B cell (primary cell): ENCODE data around the gene PPP1R14C. TPM values are rescaled to one million over a fixed set of nuclear protein-coding genes. Genes with fewer than 3 reads are reported as not detected.

ENCODE experiments used
- ATAC-seq: fragments of 200-7000 bp; cut with Tn5 transposase; one replicate; pipeline ENCODE4 v1.10.0; 2021; ENCODE audit warnings: low read depth, mild to moderate bottlenecking, moderate number of reproducible peaks, moderate library complexity
- CTCF ChIA-PET: fragments of 350-600 bp; sonication (Branson Sonifier 250); formaldehyde crosslinking; loops from one replicate; lab custom pipeline; 2021; ENCODE audit warnings: antibody characterized with exemption, inconsistent platforms; lab: Charles Lee
- POLR2A ChIA-PET: fragments of 350-600 bp; sonication (Branson Sonifier 250); formaldehyde crosslinking; loops from one replicate; lab custom pipeline; 2021; ENCODE audit warnings: antibody characterized with exemption; lab: Charles Lee
- DNase-seq: peaks from one replicate; pipeline ENCODE4 v3.0.0; 2013
- H2AFZ ChIP-seq: 2 replicates; pipeline ENCODE4 v1.6.1; 2012; ENCODE audit warnings: mild to moderate bottlenecking, low read depth, low read length; ENCODE audit not compliant: insufficient read depth, poor library complexity, severe bottlenecking
- H3K27ac ChIP-seq, 2 donors: 1 replicate in 1 of 2; 2 replicates in 1 of 2; pipeline ENCODE4 v1.5.1; 2012 to 2013; ENCODE audit warnings: low read length in 2 of 2, mild to moderate bottlenecking in 2 of 2, moderate library complexity in 1 of 2
- H3K27me3 ChIP-seq, 4 experiments: fragments of 200-600 bp in 1 of 4; sonication (generic) in 1 of 4; replicated peaks in 1 of 4; 1 replicate in 2 of 4; 2 replicates in 2 of 4; pipeline versions ENCODE4 v1.6.1 to v1.7.0; 2013 to 2016; ENCODE audit warnings: low read length in 3 of 4, mild to moderate bottlenecking in 2 of 4, mixed read lengths in 1 of 4, moderate library complexity in 1 of 4; ENCODE audit not compliant: insufficient read depth in 4 of 4, control insufficient read depth in 3 of 4; ENCODE audit errors: control extremely low read depth in 1 of 4
- H3K36me3 ChIP-seq, 2 experiments: replicated peaks in 1 of 2; 1 replicate in 1 of 2; 2 replicates in 1 of 2; pipeline versions ENCODE4 v1.6.1 to v1.7.1; 2013; ENCODE audit warnings: low read length in 1 of 2; ENCODE audit not compliant: insufficient read depth in 2 of 2, control insufficient read depth in 1 of 2; ENCODE audit errors: control extremely low read depth in 1 of 2, extremely low read depth in 1 of 2
- H3K4me1 ChIP-seq, 2 donors: fragments of 200-600 bp in 1 of 2; sonication (generic) in 1 of 2; 1 replicate in 1 of 2; 2 replicates in 1 of 2; pipeline versions ENCODE4 v1.5.1 to v1.6.1; 2013 to 2017; ENCODE audit warnings: low read length in 2 of 2; ENCODE audit not compliant: control insufficient read depth in 2 of 2, insufficient read depth in 2 of 2
- H3K4me2 ChIP-seq: replicated peaks from 2 replicates; pipeline ENCODE3; 2012; ENCODE audit warnings: mild to moderate bottlenecking, low read depth, low read length; ENCODE audit not compliant: poor library complexity, severe bottlenecking
- H3K4me3 ChIP-seq, 5 experiments: fragments of 200-600 bp in 1 of 5; sonication (generic) in 1 of 5; 1 replicate in 3 of 5; 2 replicates in 2 of 5; pipeline versions ENCODE4 v1.5.1 to v1.7.0; 2011 to 2016; ENCODE audit warnings: low read length in 4 of 5, mild to moderate bottlenecking in 4 of 5, low read depth in 2 of 5, control low read depth in 1 of 5, moderate library complexity in 1 of 5; ENCODE audit not compliant: insufficient read depth in 1 of 5; ENCODE audit errors: control extremely low read depth in 1 of 5, extremely low read depth in 1 of 5
- H3K79me2 ChIP-seq: fragments of 200-600 bp; sonication (generic); one replicate; pipeline ENCODE4 v1.6.0; 2016; ENCODE audit warnings: low read length; ENCODE audit not compliant: control insufficient read depth, insufficient read depth
- H3K9ac ChIP-seq: fragments of 200-600 bp; sonication (generic); 2 replicates; pipeline ENCODE4 v1.6.1; 2017; ENCODE audit warnings: mild to moderate bottlenecking, low read length, moderate library complexity
- H3K9me3 ChIP-seq, 3 donors: one replicate each; pipeline versions ENCODE4 v1.6.1 to v1.7.1; 2013; ENCODE audit warnings: low read length in 2 of 3; ENCODE audit not compliant: control insufficient read depth in 2 of 3, insufficient read depth in 1 of 3; ENCODE audit errors: control extremely low read depth in 1 of 3
- H4K20me1 ChIP-seq: 2 replicates; pipeline ENCODE4 v1.6.0; 2012; ENCODE audit warnings: mild to moderate bottlenecking, low read length; ENCODE audit not compliant: insufficient read depth, control insufficient read depth, poor library complexity, severe bottlenecking
- H3K27ac Mint-ChIP-seq: one replicate; pipeline ENCODE4 v1.8.0; 2021; ENCODE audit warnings: mixed read lengths
- H3K27me3 Mint-ChIP-seq: one replicate; pipeline ENCODE4 v1.8.0; 2021; ENCODE audit warnings: mixed read lengths
- H3K4me1 Mint-ChIP-seq: one replicate; pipeline ENCODE4 v1.8.0; 2021; ENCODE audit warnings: mixed read lengths
- H3K4me3 Mint-ChIP-seq: one replicate; pipeline ENCODE4 v1.8.0; 2021; ENCODE audit warnings: mixed read lengths
- H3K9me3 Mint-ChIP-seq: one replicate; pipeline ENCODE4 v1.8.0; 2022; ENCODE audit warnings: mixed read lengths; ENCODE audit not compliant: insufficient read depth
- CTCF ChIP-seq: fragments of 200-600 bp; IDR thresholded peaks from one replicate; pipeline ENCODE4 v1.8.0; 2022; ENCODE audit warnings: antibody characterized with exemption, mild to moderate bottlenecking
- EZH2 ChIP-seq: IDR thresholded peaks from 2 replicates; pipeline ENCODE4 v1.6.1; 2012; ENCODE audit warnings: borderline replicate concordance, low read depth, mild to moderate bottlenecking, moderate library complexity, low read length; ENCODE audit not compliant: insufficient read depth, poor library complexity, severe bottlenecking
- WGBS: methylation state at CpG from one replicate; pipeline ENCODE4 v1.1.5; 2013; ENCODE audit warnings: missing lambda C conversion rate; ENCODE audit not compliant: insufficient coverage; 5-methylcytosine and 5-hydroxymethylcytosine counted together
- intact Hi-C: fragments of 100-400 bp; cut with micrococcal nuclease; formaldehyde crosslinking; loops from one replicate; pipeline ENCODE4 v1.10.0; 2022
- polyA plus RNA-seq: library from polyadenylated mRNA; depleted of rRNA; stranded (reverse); fragments of >200 nt; gene quantifications from 2 replicates; pipeline ENCODE4 v1.2.3, GENCODE V29; 2012
- total RNA-seq, 2 donors: library from RNA; stranded (reverse); fragments of 120-200 nt in 1 of 2; gene quantifications; 1 replicate in 1 of 2; 2 replicates in 1 of 2; pipeline versions ENCODE4 v1.2.3 to v1.2.4, GENCODE V29; 2013 to 2022

PPP1R14C gene
- total and polyA plus RNA-seq, 2 donors (not counting 1 experiment from before 2014, with no cell fraction given): not detected

DNA sequence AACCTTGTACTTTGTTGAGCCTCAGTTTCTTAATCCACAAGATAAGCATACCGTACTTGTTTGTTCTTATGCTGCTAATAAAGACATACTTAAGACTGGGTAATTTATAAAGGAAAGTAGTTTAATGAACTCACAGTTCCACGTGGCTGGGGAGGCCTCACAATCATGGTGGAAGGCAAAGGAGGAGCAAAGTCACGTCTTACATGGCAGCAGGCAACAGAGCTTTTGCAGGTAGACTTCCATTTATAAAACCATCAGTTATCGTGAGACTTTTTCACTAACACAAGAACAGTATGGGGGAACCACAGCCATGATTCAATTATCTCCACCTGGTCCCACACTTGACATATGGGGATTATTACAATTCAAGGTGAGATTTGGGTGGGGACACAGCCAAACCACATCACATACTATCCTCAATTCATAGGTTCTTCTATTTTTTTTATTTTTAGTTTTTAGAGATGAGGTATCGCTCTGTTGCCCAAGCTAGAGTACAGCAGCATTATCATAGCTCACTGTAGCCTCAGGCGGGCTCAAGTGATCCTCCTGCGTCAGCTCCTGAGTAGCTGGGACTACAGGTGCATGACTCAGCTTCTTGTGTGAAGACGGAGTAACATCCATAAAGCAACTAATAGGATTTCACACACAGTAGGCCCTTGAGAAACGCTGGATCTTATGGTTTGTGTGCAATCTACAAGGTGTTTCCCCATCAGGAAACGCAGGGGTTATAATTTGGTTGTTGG is 149.3 kb downstream of the PPP1R14C start:
- CTCF ChIA-PET: no interaction called here
- Histone ChIP-seq H2AFZ (no peak overlapping the region), H3K36me3 (no peaks in the 10 kb centered on the region), H3K4me1 (no peaks in the 10 kb centered on the region), H3K9me3 (peaks cover 0 to 14% (median 4%) of the 10 kb centered on the region in 3 donors), H3K27me3 (peaks cover 0 to 27% (median 3%) of the 10 kb centered on the region in 4 experiments), H3K9ac (no peak overlapping the region), H4K20me1 (no peaks in the 10 kb centered on the region), H3K79me2 (no peaks in the 10 kb centered on the region), H3K4me2 (no peak overlapping the region), H3K27ac (no peak overlapping the region), H3K4me3 (no peak overlapping the region)
- no peak overlapping the region for H3K4me3 Mint-ChIP-seq
- DNase-seq (no peak), ATAC-seq (no peak)
- H3K27ac Mint-ChIP-seq: no peak overlapping the region
- no peaks in the 10 kb centered on the region for H3K9me3 Mint-ChIP-seq
- H3K4me1 Mint-ChIP-seq: no peaks in the 10 kb centered on the region
- 90% methylated on average over 6 of the region's 10 CpGs for WGBS
- intact Hi-C loops: no loop called here
- POLR2A ChIA-PET: no interaction called here
- H3K27me3 Mint-ChIP-seq: peaks cover 26% of the 10 kb centered on the region
- TF ChIP-seq CTCF (no peak), EZH2 (no peak)

DNA sequence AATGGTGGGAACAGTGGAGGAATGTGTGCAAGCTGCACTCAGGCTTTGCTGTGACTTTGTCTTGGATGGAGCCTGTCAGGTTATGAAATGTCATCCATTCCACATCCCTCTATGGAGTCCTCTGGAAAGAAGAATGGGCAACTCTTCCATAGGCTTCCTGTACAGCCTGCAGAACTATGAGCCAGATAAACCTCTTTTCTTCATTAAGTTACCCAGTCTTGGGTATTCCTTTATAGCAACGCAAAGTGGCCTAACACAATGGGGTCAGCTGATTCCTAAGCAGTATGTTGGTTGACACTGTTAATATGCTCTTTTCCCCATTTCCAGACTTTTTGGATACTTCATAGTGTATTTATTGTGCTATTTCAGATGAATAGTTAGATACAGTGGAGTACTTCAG is 150.2 kb downstream of the PPP1R14C start:
- no peak for TF ChIP-seq CTCF
- no peak for TF ChIP-seq EZH2
- H3K36me3 ChIP-seq: no peaks in the 10 kb centered on the region
- Mint-ChIP-seq H3K27me3 (peaks cover 33% of the 10 kb centered on the region), H3K4me3 (no peak overlapping the region), H3K27ac (no peak overlapping the region), H3K9me3 (peaks cover 7% of the 10 kb centered on the region), H3K4me1 (no peaks in the 10 kb centered on the region)
- ATAC-seq: no peak
- peaks cover 0 to 21% (median 11%) of the 10 kb centered on the region in 3 donors for H3K9me3 ChIP-seq
- H3K9ac ChIP-seq: no peak overlapping the region
- no peaks in the 10 kb centered on the region for H3K79me2 ChIP-seq
- DNase-seq: no peak
- H4K20me1 ChIP-seq: no peaks in the 10 kb centered on the region
- WGBS: no CpG with 5 or more reads among the region's 1 CpG
- H2AFZ ChIP-seq: no peak overlapping the region
- no peak overlapping the region for H3K27ac ChIP-seq
- intact Hi-C loops: no loop called here
- H3K4me3 ChIP-seq: no peak overlapping the region
- H3K4me2 ChIP-seq: no peak overlapping the region
- CTCF ChIA-PET: no interaction called here
- POLR2A ChIA-PET: no interaction called here
- peaks cover 0 to 27% (median 3%) of the 10 kb centered on the region in 4 experiments for H3K27me3 ChIP-seq
- no peaks in the 10 kb centered on the region for H3K4me1 ChIP-seq
